Astrocyte of the cerebellum (primary cell): ENCODE data around the gene RAE1.

ENCODE experiments used
- DNase-seq: peaks from one replicate; pipeline ENCODE4 v3.0.0-alpha.2; 2011; ENCODE audit warnings: low read depth
- H3K4me3 ChIP-seq: 2 replicates; pipeline ENCODE4 v1.5.1; 2011; ENCODE audit warnings: mild to moderate bottlenecking, low read depth, low read length, moderate library complexity
- CTCF ChIP-seq: IDR thresholded peaks from 2 replicates; pipeline ENCODE4 v1.5.1; 2012; ENCODE audit warnings: low read length, low read depth, moderate library complexity, mild to moderate bottlenecking; ENCODE audit errors: missing control alignments
- in situ Hi-C: cut with HindIII; loops from 2 replicates; pipeline ENCODE4 v1.10.0; 2017; ENCODE audit warnings: low sequenced_read_pairs

RAE1 gene

GRCh38 chr20:57420571-57421252 lies 69.7 kb downstream of the RAE1 start:
- no peak for DNase-seq
- no peak overlapping the region for H3K4me3 ChIP-seq
- TF ChIP-seq CTCF: no peak
- in situ Hi-C loops: no loop called here

GRCh38 chr20:57421253-57422220 lies 70.5 kb downstream of the RAE1 start:
- no peak for TF ChIP-seq CTCF
- in situ Hi-C loops: no loop called here
- no peak for DNase-seq
- no peak overlapping the region for H3K4me3 ChIP-seq

- TF ChIP-seq CTCF: no peak
- no peak for DNase-seq
- H3K4me3 ChIP-seq: no peak overlapping the region
- in situ Hi-C loops: no loop called here
These were observed 71.2 kb downstream of the RAE1 start for GRCh38 chr20:57422254-57422653.

GRCh38 chr20:57425150-57426013 lies 74.3 kb downstream of the RAE1 start:
- no peak for DNase-seq
- H3K4me3 ChIP-seq: no peak overlapping the region
- TF ChIP-seq CTCF: no peak
- in situ Hi-C loops: no loop called here

- TF ChIP-seq CTCF: no peak
- DNase-seq: no peak
- no peak overlapping the region for H3K4me3 ChIP-seq
- in situ Hi-C loops: no loop called here
These were observed 75.2 kb downstream of the RAE1 start for GRCh38 chr20:57426271-57426689.

- no peak overlapping the region for H3K4me3 ChIP-seq
- in situ Hi-C loops: no loop called here
- no peak for TF ChIP-seq CTCF
- no peak for DNase-seq
These were observed 75.8 kb downstream of the RAE1 start for GRCh38 chr20:57426831-57427230.
